Measurements from ENCODE around the gene HAUS2.

DNA sequence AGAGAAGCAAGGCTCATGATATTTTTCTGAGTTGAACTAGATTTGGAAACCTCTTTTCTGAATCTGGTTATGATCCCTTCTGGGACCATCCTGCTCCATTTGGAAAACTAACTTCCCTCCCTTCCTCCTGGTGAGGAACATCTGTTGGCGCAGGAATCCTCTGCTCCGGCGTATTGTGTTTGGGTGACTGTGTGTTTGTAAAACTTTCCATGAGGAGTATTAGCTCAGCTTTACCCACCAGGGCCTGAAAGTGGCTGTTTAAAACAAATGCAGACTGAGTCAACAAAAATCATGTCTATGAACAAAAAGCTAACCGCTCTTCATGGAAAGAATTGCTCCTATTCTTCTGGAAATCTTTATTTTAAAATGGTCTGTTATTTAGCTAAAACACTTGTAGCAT, 44.5 kb downstream of the HAUS2 start:
- TF ChIP-seq CTCF (IDR thresholded peaks at IDR 0.05), result no peak
- no peak for TF ChIP-seq POLR2A (IDR thresholded peaks at IDR 0.05)

All from thyroid gland (tissue), 4 donors.